ENCODE data around the gene MGAT2.

GRCh38 chr14:49574038-49574437 is 46.6 kb upstream of the MGAT2 start:
- TF ChIP-seq CTCF (IDR thresholded peaks at IDR 0.05) = no peak
- no peak for TF ChIP-seq EZH2phosphoT487 (IDR thresholded peaks at IDR 0.05; ENCODE audit: borderline replicate concordance, low read depth)
- no peak for TF ChIP-seq CHD2 (IDR thresholded peaks at IDR 0.05; ENCODE audit: low read length, partially characterized antibody)
- TF ChIP-seq POLR2AphosphoS5 (IDR thresholded peaks at IDR 0.05; ENCODE audit: low read depth, low read length) = no peak
- no peak for TF ChIP-seq RAD21 (IDR thresholded peaks at IDR 0.05; ENCODE audit: low read length)
- no peak for TF ChIP-seq PBX3 (IDR thresholded peaks at IDR 0.05)

Data from SK-N-SH (cell line).